Smooth muscle cell (in vitro differentiated cells): ENCODE results near the gene EEPD1. TPM values are rescaled to one million over a fixed set of nuclear protein-coding genes. Genes with fewer than 3 reads are reported as not detected.

Experiments
- DNase-seq: peaks from one replicate; lab custom pipeline; 2025; ENCODE audit not compliant: unreplicated experiment; lab: John Stamatoyannopoulos, UW
- H2AFZ ChIP-seq: fragments of 200-600 bp; sonication (generic); 2 replicates; pipeline ENCODE4 v1.6.0; 2016; ENCODE audit warnings: antibody characterized with exemption, low read depth, mild to moderate bottlenecking
- H3F3A ChIP-seq: fragments of 200-600 bp; sonication (generic); 2 replicates; pipeline ENCODE4 v1.6.0; 2017; ENCODE audit warnings: antibody characterized with exemption, low read depth
- H3K27ac ChIP-seq: fragments of 200-600 bp; sonication (generic); 2 replicates; pipeline ENCODE4 v1.5.1; 2016; ENCODE audit warnings: low read depth, mild to moderate bottlenecking
- H3K27me3 ChIP-seq: fragments of 200-600 bp; sonication (generic); 2 replicates; pipeline ENCODE4 v1.6.1; 2016; ENCODE audit warnings: low read depth, mild to moderate bottlenecking
- H3K36me3 ChIP-seq: fragments of 200-600 bp; sonication (generic); 2 replicates; pipeline ENCODE4 v1.5.1; 2016; ENCODE audit warnings: low read depth
- H3K4me1 ChIP-seq: fragments of 200-600 bp; sonication (generic); 2 replicates; pipeline ENCODE4 v1.5.1; 2016; ENCODE audit warnings: low read depth
- H3K4me2 ChIP-seq: fragments of 200-600 bp; sonication (generic); 2 replicates; pipeline ENCODE4 v1.6.0; 2016; ENCODE audit warnings: mild to moderate bottlenecking
- H3K4me3 ChIP-seq: fragments of 200-600 bp; sonication (generic); 2 replicates; pipeline ENCODE4 v1.5.1; 2016; ENCODE audit warnings: mild to moderate bottlenecking
- H3K79me2 ChIP-seq: fragments of 200-600 bp; sonication (generic); 2 replicates; pipeline ENCODE4 v1.6.0; 2016; ENCODE audit warnings: low read depth, mild to moderate bottlenecking
- H3K9ac ChIP-seq: fragments of 200-600 bp; sonication (generic); 2 replicates; pipeline ENCODE4 v1.6.0; 2016; ENCODE audit warnings: low read depth
- H3K9me3 ChIP-seq: fragments of 200-600 bp; sonication (generic); replicated peaks from 2 replicates; pipeline ENCODE4 v1.5.1; 2016; ENCODE audit warnings: low read depth
- H4K20me1 ChIP-seq: fragments of 200-600 bp; sonication (generic); 2 replicates; pipeline ENCODE4 v1.6.0; 2016; ENCODE audit warnings: low read depth
- WGBS: methylation state at CpG from one replicate; pipeline ENCODE4 v1.1.7; 2016; ENCODE audit warnings: low lambda C conversion rate; 5-methylcytosine and 5-hydroxymethylcytosine counted together
- polyA plus RNA-seq: library from polyadenylated mRNA; unstranded; fragments of >200 nt; fragmentation: Nextera tagmentation; extraction: Ambion mirVana; gene quantifications from 2 replicates; pipeline ENCODE4 v1.2.1, GENCODE V29; 2016
- total RNA-seq: library from RNA; depleted of rRNA; stranded (reverse); fragments of >200 nt; gene quantifications from 2 replicates; pipeline ENCODE4 v1.2.3, GENCODE V29; 2014
- TF ChIP-seq, protein P1 (sequence below): fragments of 200-600 bp; sonication (generic); IDR thresholded peaks from 2 replicates; pipeline ENCODE4 v1.5.1; 2017; ENCODE audit warnings: borderline replicate concordance, mild to moderate bottlenecking, antibody characterized with exemption; ENCODE audit not compliant: insufficient read depth, poor library complexity, severe bottlenecking

EEPD1 gene
- total and polyA plus RNA-seq, 2 experiments from 2014 or later: 1.5 TPM

- H4K20me1 ChIP-seq: no peaks in the 10 kb centered on the region
- H3K9ac ChIP-seq: no peak overlapping the region
- H3K27ac ChIP-seq: no peak overlapping the region
- TF ChIP-seq, protein P1, sequence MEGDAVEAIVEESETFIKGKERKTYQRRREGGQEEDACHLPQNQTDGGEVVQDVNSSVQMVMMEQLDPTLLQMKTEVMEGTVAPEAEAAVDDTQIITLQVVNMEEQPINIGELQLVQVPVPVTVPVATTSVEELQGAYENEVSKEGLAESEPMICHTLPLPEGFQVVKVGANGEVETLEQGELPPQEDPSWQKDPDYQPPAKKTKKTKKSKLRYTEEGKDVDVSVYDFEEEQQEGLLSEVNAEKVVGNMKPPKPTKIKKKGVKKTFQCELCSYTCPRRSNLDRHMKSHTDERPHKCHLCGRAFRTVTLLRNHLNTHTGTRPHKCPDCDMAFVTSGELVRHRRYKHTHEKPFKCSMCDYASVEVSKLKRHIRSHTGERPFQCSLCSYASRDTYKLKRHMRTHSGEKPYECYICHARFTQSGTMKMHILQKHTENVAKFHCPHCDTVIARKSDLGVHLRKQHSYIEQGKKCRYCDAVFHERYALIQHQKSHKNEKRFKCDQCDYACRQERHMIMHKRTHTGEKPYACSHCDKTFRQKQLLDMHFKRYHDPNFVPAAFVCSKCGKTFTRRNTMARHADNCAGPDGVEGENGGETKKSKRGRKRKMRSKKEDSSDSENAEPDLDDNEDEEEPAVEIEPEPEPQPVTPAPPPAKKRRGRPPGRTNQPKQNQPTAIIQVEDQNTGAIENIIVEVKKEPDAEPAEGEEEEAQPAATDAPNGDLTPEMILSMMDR: no peak
- H3K79me2 ChIP-seq: no peaks in the 10 kb centered on the region
- 63% methylated on average over 4 of the region's 4 CpGs for WGBS
- DNase-seq: no peak
- no peak overlapping the region for H3K4me3 ChIP-seq
- H2AFZ ChIP-seq: no peak overlapping the region
- no peaks in the 10 kb centered on the region for H3K9me3 ChIP-seq
- no peaks in the 10 kb centered on the region for H3K36me3 ChIP-seq
- H3K27me3 ChIP-seq: no peaks in the 10 kb centered on the region
- no peaks in the 10 kb centered on the region for H3F3A ChIP-seq
- H3K4me2 ChIP-seq: no peak overlapping the region
- H3K4me1 ChIP-seq: no peaks in the 10 kb centered on the region
Observed at GRCh38 chr7:36107926-36108631, 45.0 kb upstream of the EEPD1 start.

DNA sequence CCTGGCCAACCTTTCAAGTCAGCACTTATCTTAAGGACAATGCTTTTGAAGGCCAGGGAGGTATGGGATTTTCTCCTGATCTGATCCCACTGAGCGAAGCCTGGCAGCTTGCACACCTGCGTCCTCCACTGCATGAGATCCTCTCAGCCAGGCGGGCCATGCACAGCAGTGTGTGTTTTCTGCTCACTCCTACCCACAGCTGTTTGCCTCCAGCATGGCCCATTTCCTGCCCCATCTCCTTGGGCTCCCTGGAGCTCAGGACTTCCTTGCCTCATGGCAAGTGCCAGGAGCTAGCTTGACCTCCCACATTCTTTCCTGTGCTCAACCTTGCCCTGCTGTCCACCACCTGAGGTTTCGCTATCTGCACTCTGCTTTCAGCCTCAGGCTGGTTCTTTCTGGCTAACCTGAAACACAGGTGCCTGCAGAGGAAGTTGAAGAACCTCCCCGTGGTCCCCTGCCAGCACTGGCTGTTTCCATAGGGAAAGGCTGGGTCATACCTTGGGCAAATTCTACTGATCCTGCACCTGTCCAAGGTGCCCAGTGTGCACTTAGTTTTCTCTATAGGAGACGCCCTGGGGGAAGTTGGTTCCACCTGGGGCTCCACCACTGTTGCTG is 43.9 kb upstream of the EEPD1 start:
- TF ChIP-seq, protein P1: no peak
- no peak for DNase-seq
- H3K36me3 ChIP-seq: no peaks in the 10 kb centered on the region
- H3F3A ChIP-seq: no peaks in the 10 kb centered on the region
- no peaks in the 10 kb centered on the region for H3K27me3 ChIP-seq
- H3K4me1 ChIP-seq: no peaks in the 10 kb centered on the region
- no peak overlapping the region for H3K27ac ChIP-seq
- no peak overlapping the region for H3K4me2 ChIP-seq
- WGBS: 91% methylated on average over 6 of the region's 6 CpGs
- H3K79me2 ChIP-seq: no peaks in the 10 kb centered on the region
- H3K9ac ChIP-seq: no peak overlapping the region
- H2AFZ ChIP-seq: no peak overlapping the region
- no peaks in the 10 kb centered on the region for H4K20me1 ChIP-seq
- H3K9me3 ChIP-seq: no peaks in the 10 kb centered on the region
- no peak overlapping the region for H3K4me3 ChIP-seq

GRCh38 chr7:36110584-36110983 is 42.5 kb upstream of the EEPD1 start:
- Histone ChIP-seq H3K9ac (no peak overlapping the region), H2AFZ (no peak overlapping the region), H3K9me3 (no peaks in the 10 kb centered on the region), H3K27me3 (no peaks in the 10 kb centered on the region), H3K27ac (no peak overlapping the region), H3K4me1 (no peaks in the 10 kb centered on the region), H3K4me3 (no peak overlapping the region), H3K4me2 (no peak overlapping the region), H4K20me1 (no peaks in the 10 kb centered on the region), H3K36me3 (no peaks in the 10 kb centered on the region), H3K79me2 (no peaks in the 10 kb centered on the region), H3F3A (no peaks in the 10 kb centered on the region)
- TF ChIP-seq, protein P1: no peak
- 86% methylated on average over 3 of the region's 3 CpGs for WGBS
- no peak for DNase-seq
